IPS-20b (cell line): ENCODE measurements around the gene LPCAT4.

Source experiments
- H3K27ac ChIP-seq: one replicate; pipeline ENCODE4 v1.5.1; 2013; ENCODE audit warnings: low read length
- H3K27me3 ChIP-seq: 2 replicates; pipeline ENCODE4 v1.6.1; 2013; ENCODE audit warnings: mild to moderate bottlenecking, low read length, inconsistent platforms; ENCODE audit not compliant: insufficient read depth
- H3K36me3 ChIP-seq: 2 replicates; pipeline ENCODE4 v1.6.1; 2013; ENCODE audit warnings: low read depth, mild to moderate bottlenecking, inconsistent platforms, low read length, moderate library complexity; ENCODE audit not compliant: insufficient read depth
- H3K4me1 ChIP-seq: 2 replicates; pipeline ENCODE4 v1.6.1; 2013; ENCODE audit warnings: mild to moderate bottlenecking, control low read depth, inconsistent platforms, low read length, moderate library complexity; ENCODE audit not compliant: insufficient read depth
- H3K4me3 ChIP-seq: 2 replicates; pipeline ENCODE4 v1.5.1; 2013; ENCODE audit warnings: mild to moderate bottlenecking, low read length, inconsistent platforms
- H3K9ac ChIP-seq: 2 replicates; pipeline ENCODE4 v1.6.1; 2013; ENCODE audit warnings: low read depth, mild to moderate bottlenecking, inconsistent platforms, low read length, moderate library complexity
- H3K9me3 ChIP-seq: 2 replicates; pipeline ENCODE4 v1.6.1; 2013; ENCODE audit warnings: mild to moderate bottlenecking, low read depth, low read length, inconsistent platforms; ENCODE audit not compliant: insufficient read depth

Gene LPCAT4

DNA sequence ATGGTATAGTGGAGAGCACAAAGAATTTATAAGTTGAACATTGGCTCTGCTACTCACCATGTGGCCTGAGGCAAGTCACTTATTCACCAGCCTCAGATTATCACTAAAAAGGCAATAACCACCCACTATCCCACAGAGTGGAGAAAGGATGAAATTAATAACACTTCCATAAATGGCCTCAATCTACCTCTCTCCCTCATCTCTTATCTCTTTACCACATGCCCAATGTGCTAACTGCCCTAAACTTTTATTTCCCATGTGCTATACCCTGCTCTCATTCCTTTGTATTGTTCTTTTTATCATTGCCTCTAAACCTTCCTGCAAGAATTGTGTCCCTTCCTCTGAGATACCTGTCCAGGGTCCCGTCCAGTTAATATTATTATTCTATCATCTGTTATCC lies 55.4 kb downstream of the LPCAT4 start:
- Histone ChIP-seq H3K4me1 (no peaks in the 10 kb centered on the region), H3K4me3 (no peak overlapping the region), H3K9ac (no peak overlapping the region), H3K27me3 (no peaks in the 10 kb centered on the region), H3K36me3 (no peaks in the 10 kb centered on the region), H3K9me3 (no peaks in the 10 kb centered on the region), H3K27ac (no peak overlapping the region)
